Nephron (organoid): ENCODE results near the gene DNHD1.

Experiments
- H3K27ac Mint-ChIP-seq, 3 experiments: 2 replicates each; pipeline ENCODE4 v1.8.0; 2020; ENCODE audit warnings: mixed read lengths in 3 of 3, mild to moderate bottlenecking in 2 of 3, moderate library complexity in 1 of 3
- H3K27me3 Mint-ChIP-seq: 2 replicates; pipeline ENCODE4 v1.8.0; 2021; ENCODE audit warnings: low read depth, mild to moderate bottlenecking, moderate library complexity, mixed read lengths
- H3K36me3 Mint-ChIP-seq: 2 replicates; pipeline ENCODE4 v1.8.0; 2020; ENCODE audit warnings: low read depth, mixed read lengths
- H3K4me1 Mint-ChIP-seq: 2 replicates; pipeline ENCODE4 v1.8.0; 2020; ENCODE audit warnings: mixed read lengths
- H3K4me3 Mint-ChIP-seq, 3 experiments: 2 replicates each; pipeline ENCODE4 v1.8.0; 2020; ENCODE audit warnings: mild to moderate bottlenecking in 3 of 3, mixed read lengths in 3 of 3, moderate library complexity in 2 of 3
- H3K9me3 Mint-ChIP-seq: 2 replicates; pipeline ENCODE4 v1.8.0; 2020; ENCODE audit warnings: mixed read lengths
- CTCF ChIP-seq, 3 experiments: fragments of 200-600 bp; sonication (generic); IDR thresholded peaks; one replicate each; pipeline ENCODE4 v1.5.0; 2021; ENCODE audit warnings: antibody characterized with exemption in 3 of 3; ENCODE audit not compliant: unreplicated experiment in 3 of 3

DNHD1 gene

DNA sequence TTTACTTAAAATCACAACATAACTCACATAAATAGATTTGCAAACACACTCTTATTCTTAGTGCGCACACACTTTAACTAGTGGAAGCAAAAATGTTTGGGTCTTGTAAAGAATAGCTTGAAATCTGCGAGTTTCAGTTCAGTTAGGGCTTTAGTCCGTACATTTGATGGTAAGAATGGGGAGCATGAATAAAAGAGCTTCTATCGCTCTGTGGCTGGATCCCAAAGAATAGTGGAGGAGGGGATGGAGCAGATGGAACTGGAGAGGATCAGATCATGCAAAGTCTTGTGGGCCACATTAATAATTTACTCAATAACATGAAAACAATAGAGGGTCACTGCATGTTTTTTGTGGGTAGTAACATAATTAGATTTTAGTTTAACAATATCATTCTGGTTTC is 44.3 kb downstream of the DNHD1 start:
- H3K27ac Mint-ChIP-seq: no peak overlapping the region
- no peaks in the 10 kb centered on the region for H3K36me3 Mint-ChIP-seq
- H3K4me3 Mint-ChIP-seq: no peak overlapping the region
- no peaks in the 10 kb centered on the region for H3K4me1 Mint-ChIP-seq
- H3K9me3 Mint-ChIP-seq: no peaks in the 10 kb centered on the region
- H3K27me3 Mint-ChIP-seq: no peaks in the 10 kb centered on the region
- no peak for TF ChIP-seq CTCF (IDR thresholded peaks at IDR 0.05; ENCODE audit: unreplicated experiment in 3 of 3)

- H3K27ac Mint-ChIP-seq: no peak overlapping the region
- no peak overlapping the region for H3K4me3 Mint-ChIP-seq
- no peaks in the 10 kb centered on the region for H3K9me3 Mint-ChIP-seq
- no peaks in the 10 kb centered on the region for H3K4me1 Mint-ChIP-seq
- no peaks in the 10 kb centered on the region for H3K27me3 Mint-ChIP-seq
- TF ChIP-seq CTCF (IDR thresholded peaks at IDR 0.05; ENCODE audit: unreplicated experiment in 3 of 3): no peak
- no peaks in the 10 kb centered on the region for H3K36me3 Mint-ChIP-seq
Observed at GRCh38 chr11:6542727-6543126, 45.6 kb downstream of the DNHD1 start.

DNA sequence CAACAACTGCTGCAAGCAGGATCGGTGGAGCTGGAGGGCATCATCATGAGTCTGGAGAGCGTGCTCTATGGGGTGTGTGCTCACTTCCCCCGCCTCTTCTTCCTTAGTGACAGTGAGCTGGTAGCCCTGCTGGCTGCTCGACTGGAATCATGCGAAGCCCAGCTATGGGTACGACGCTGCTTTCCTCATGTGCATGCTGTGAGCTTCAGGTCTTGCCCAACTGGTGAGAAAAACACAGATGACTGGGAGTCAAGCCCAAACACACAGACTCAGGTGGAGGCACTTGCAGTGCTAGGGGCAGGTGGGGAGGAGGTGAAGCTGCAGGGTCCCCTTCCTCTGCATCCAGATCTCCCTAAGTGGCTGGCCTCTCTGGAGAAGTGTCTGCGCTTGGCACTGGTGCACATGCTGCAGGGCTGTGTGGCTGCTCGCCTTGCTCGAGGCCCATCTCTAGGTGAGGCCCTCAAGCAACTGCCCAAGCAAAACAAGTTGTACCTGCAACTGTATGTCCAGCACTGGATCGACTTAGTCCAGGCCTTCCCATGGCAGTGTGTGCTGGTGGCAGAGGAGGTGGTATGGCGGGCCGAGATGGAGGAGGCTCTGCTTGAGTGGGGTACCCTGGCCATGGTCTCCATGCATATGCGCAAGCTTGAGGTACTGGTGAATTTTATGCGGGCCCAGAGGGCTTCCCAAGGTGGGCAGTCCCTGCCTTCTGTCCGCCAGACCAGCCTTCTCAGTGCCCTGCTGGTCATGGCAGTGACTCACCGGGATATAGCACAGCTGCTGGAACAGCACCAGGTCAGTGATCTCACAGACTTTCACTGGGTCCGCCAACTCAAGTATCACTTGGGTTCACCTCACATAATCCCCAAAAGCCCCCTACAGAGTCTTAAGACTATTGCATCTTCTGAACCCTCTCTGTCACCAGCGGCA is 48.1 kb downstream of the DNHD1 start:
- Mint-ChIP-seq H3K36me3 (no peaks in the 10 kb centered on the region), H3K4me3 (no peak overlapping the region), H3K27me3 (no peaks in the 10 kb centered on the region), H3K27ac (no peak overlapping the region), H3K9me3 (no peaks in the 10 kb centered on the region), H3K4me1 (no peaks in the 10 kb centered on the region)
- no peak for TF ChIP-seq CTCF (IDR thresholded peaks at IDR 0.05; ENCODE audit: unreplicated experiment in 3 of 3)

DNA sequence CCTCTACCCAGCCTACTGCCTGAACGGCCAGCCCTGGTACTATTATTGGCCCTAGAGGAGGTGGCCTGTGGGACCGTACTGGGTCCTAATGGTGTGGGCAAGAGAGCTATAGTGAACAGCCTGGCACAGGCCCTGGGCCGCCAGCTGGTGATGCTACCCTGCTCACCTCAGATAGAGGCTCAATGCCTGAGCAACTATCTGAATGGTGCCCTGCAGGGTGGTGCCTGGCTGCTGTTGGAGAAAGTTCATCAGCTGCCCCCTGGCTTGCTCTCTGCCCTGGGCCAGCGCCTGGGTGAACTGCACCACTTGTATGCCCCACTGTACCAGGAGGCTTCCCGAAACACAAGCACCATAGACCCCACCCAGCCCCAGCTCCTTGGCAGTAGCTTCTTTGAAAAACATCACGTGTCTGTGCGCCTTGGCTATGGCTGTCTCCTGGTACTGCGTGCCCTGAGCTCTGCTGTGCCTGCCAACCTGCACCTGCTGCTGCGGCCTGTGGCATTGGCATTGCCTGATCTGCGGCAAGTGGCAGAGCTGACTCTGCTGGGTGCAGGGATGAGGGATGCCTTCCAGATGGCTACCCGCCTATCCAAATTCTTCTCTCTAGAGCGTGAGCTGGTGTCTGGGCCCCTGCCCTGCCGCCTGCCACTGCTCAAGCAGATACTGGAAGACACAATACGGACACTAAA is 49.0 kb downstream of the DNHD1 start:
- no peaks in the 10 kb centered on the region for H3K9me3 Mint-ChIP-seq
- no peak for TF ChIP-seq CTCF (IDR thresholded peaks at IDR 0.05; ENCODE audit: unreplicated experiment in 3 of 3)
- no peaks in the 10 kb centered on the region for H3K27me3 Mint-ChIP-seq
- no peaks in the 10 kb centered on the region for H3K36me3 Mint-ChIP-seq
- no peaks in the 10 kb centered on the region for H3K4me1 Mint-ChIP-seq
- H3K27ac Mint-ChIP-seq: no peak overlapping the region
- no peak overlapping the region for H3K4me3 Mint-ChIP-seq

- TF ChIP-seq CTCF (IDR thresholded peaks at IDR 0.05; ENCODE audit: unreplicated experiment in 3 of 3): no peak
- no peaks in the 10 kb centered on the region for H3K9me3 Mint-ChIP-seq
- no peak overlapping the region for H3K4me3 Mint-ChIP-seq
- no peaks in the 10 kb centered on the region for H3K4me1 Mint-ChIP-seq
- no peak overlapping the region for H3K27ac Mint-ChIP-seq
- H3K36me3 Mint-ChIP-seq: no peaks in the 10 kb centered on the region
- H3K27me3 Mint-ChIP-seq: no peaks in the 10 kb centered on the region
Observed at GRCh38 chr11:6546735-6547134, 49.7 kb downstream of the DNHD1 start.
